Neuronal stem cell (in vitro differentiated cells): ENCODE results near the gene SARNP.

Source experiments
- DNase-seq: peaks from one replicate; pipeline ENCODE4 v3.0.0-alpha.2; 2013; ENCODE audit warnings: low spot score
- H2AFZ ChIP-seq: one replicate; pipeline ENCODE4 v1.6.1; 2013; ENCODE audit warnings: mild to moderate bottlenecking, low read length, inconsistent platforms
- H2AK5ac ChIP-seq: 2 replicates; pipeline ENCODE4 v1.6.1; 2013; ENCODE audit warnings: low read depth, mild to moderate bottlenecking, inconsistent platforms, low read length, moderate library complexity, mixed read lengths
- H2BK120ac ChIP-seq: 2 replicates; pipeline ENCODE4 v1.6.1; 2013; ENCODE audit warnings: low read depth, mild to moderate bottlenecking, inconsistent platforms, low read length, moderate library complexity, mixed read lengths
- H2BK12ac ChIP-seq: one replicate; pipeline ENCODE4 v1.6.1; 2013; ENCODE audit warnings: low read length, inconsistent platforms
- H2BK15ac ChIP-seq: 2 replicates; pipeline ENCODE4 v1.6.1; 2013; ENCODE audit warnings: mild to moderate bottlenecking, low read length, inconsistent platforms, mixed read lengths
- H2BK5ac ChIP-seq: one replicate; pipeline ENCODE4 v1.6.1; 2013; ENCODE audit warnings: inconsistent platforms, mild to moderate bottlenecking, low read length, moderate library complexity
- H3K14ac ChIP-seq: one replicate; pipeline ENCODE4 v1.6.1; 2013; ENCODE audit warnings: low read length, inconsistent platforms
- H3K18ac ChIP-seq: 2 replicates; pipeline ENCODE4 v1.6.1; 2013; ENCODE audit warnings: low read length, inconsistent platforms
- H3K23ac ChIP-seq: 2 replicates; pipeline ENCODE4 v1.6.1; 2013; ENCODE audit warnings: low read depth, mild to moderate bottlenecking, mixed read lengths, low read length, inconsistent platforms; ENCODE audit not compliant: poor library complexity
- H3K27ac ChIP-seq: replicated peaks from 3 replicates; pipeline ENCODE4 v1.5.1; 2013; ENCODE audit warnings: low read length, inconsistent platforms
- H3K27me3 ChIP-seq, 3 experiments: 2 replicates each; pipeline ENCODE4 v1.6.1; 2013; ENCODE audit warnings: low read length in 3 of 3, mild to moderate bottlenecking in 2 of 3, inconsistent platforms in 1 of 3, low read depth in 1 of 3, mixed read lengths in 1 of 3, moderate library complexity in 1 of 3; ENCODE audit not compliant: control insufficient read depth in 3 of 3, insufficient read depth in 3 of 3
- H3K36me3 ChIP-seq, 2 donors: replicated peaks in 1 of 2; 2 replicates each; pipeline ENCODE4 v1.6.1; 2013; ENCODE audit warnings: low read length in 2 of 2; ENCODE audit not compliant: control insufficient read depth in 2 of 2, insufficient read depth in 2 of 2
- H3K4ac ChIP-seq: 2 replicates; pipeline ENCODE4 v1.6.1; 2013; ENCODE audit warnings: inconsistent platforms, mild to moderate bottlenecking, low read length, moderate library complexity
- H3K4me1 ChIP-seq, 2 donors: 1 replicate in 1 of 2; 2 replicates in 1 of 2; pipeline ENCODE4 v1.6.1; 2013; ENCODE audit warnings: low read length in 2 of 2, low read depth in 1 of 2; ENCODE audit not compliant: control insufficient read depth in 2 of 2, insufficient read depth in 1 of 2
- H3K4me2 ChIP-seq: one replicate; pipeline ENCODE4 v1.6.1; 2013; ENCODE audit warnings: mild to moderate bottlenecking, low read length, inconsistent platforms; ENCODE audit not compliant: insufficient read depth, poor library complexity, severe bottlenecking
- H3K4me3 ChIP-seq, 2 donors: 2 replicates each; pipeline ENCODE4 v1.5.1; 2013; ENCODE audit warnings: low read length in 2 of 2, mild to moderate bottlenecking in 2 of 2, inconsistent platforms in 1 of 2, moderate library complexity in 1 of 2
- H3K79me1 ChIP-seq: one replicate; pipeline ENCODE4 v1.6.1; 2013; ENCODE audit warnings: low read depth, mild to moderate bottlenecking, inconsistent platforms, low read length, moderate library complexity
- H3K9ac ChIP-seq: one replicate; pipeline ENCODE4 v1.6.1; 2013; ENCODE audit warnings: mild to moderate bottlenecking, low read depth, low read length, inconsistent platforms; ENCODE audit not compliant: poor library complexity
- H3K9me3 ChIP-seq, 2 donors: replicated peaks in 1 of 2; 2 replicates each; pipeline versions ENCODE3 to v1.6.1; 2013; ENCODE audit warnings: low read length in 2 of 2, mild to moderate bottlenecking in 2 of 2, inconsistent platforms in 1 of 2, low read depth in 1 of 2, mixed read lengths in 1 of 2, moderate library complexity in 1 of 2; ENCODE audit not compliant: control insufficient read depth in 2 of 2, insufficient read depth in 1 of 2
- H4K8ac ChIP-seq: one replicate; pipeline ENCODE4 v1.6.1; 2013; ENCODE audit warnings: low read depth, mild to moderate bottlenecking, inconsistent platforms, low read length, moderate library complexity
- H4K91ac ChIP-seq: one replicate; pipeline ENCODE4 v1.6.1; 2013; ENCODE audit warnings: low read length, low read depth, mild to moderate bottlenecking, inconsistent platforms; ENCODE audit not compliant: poor library complexity
- WGBS, 2 donors: extraction: QIAGEN DNeasy Blood & Tissue Kit; methylation state at CpG; one replicate each; pipeline ENCODE4 v1.1.7; 2013; ENCODE audit warnings: missing lambda C conversion rate in 2 of 2, mixed read lengths in 1 of 2; ENCODE audit not compliant: insufficient read length in 2 of 2, insufficient replicate concordance in 1 of 2; ENCODE audit errors: extremely low coverage in 2 of 2; 5-methylcytosine and 5-hydroxymethylcytosine counted together

Gene SARNP

GRCh38 chr12:55728186-55728938 is 89.2 kb downstream of the SARNP start:
- Histone ChIP-seq H3K9me3 (peaks cover 0 to 1% of the 10 kb centered on the region in 2 donors), H2AK5ac (peak overlapping the region; percentile 95), H3K36me3 (peaks cover 27 to 40% of the 10 kb centered on the region in 2 donors), H2BK5ac (peak overlapping the region; percentile 69), H3K79me1 (peaks cover 18% of the 10 kb centered on the region), H2AFZ (peak overlapping the region; percentile 92), H3K27ac (peak overlapping the region; percentile 89), H3K4ac (no peak overlapping the region), H3K27me3 (no peaks in the 10 kb centered on the region), H2BK12ac (no peak overlapping the region), H3K4me3 (peak overlapping the region; percentile 59 to 92), H3K4me1 (peaks cover 14 to 18% of the 10 kb centered on the region in 2 donors), H4K91ac (no peak overlapping the region), H3K4me2 (peak overlapping the region; percentile 92), H3K18ac (peak overlapping the region; percentile 94), H2BK120ac (peak overlapping the region; percentile 61), H4K8ac (no peak overlapping the region), H3K23ac (peak overlapping the region; percentile 29), H3K9ac (peak overlapping the region; percentile 94), H2BK15ac (peak overlapping the region; percentile 32), H3K14ac (no peak overlapping the region)
- no peak for DNase-seq
- no CpG with 5 or more reads among the region's 61 CpGs for WGBS, 2 donors

GRCh38 chr12:55727643-55728185 is 89.8 kb downstream of the SARNP start:
- H3K79me1 ChIP-seq: peaks cover 18% of the 10 kb centered on the region
- H3K27me3 ChIP-seq: no peaks in the 10 kb centered on the region
- peaks cover 14 to 18% of the 10 kb centered on the region in 2 donors for H3K4me1 ChIP-seq
- H3K27ac ChIP-seq: peak overlapping the region; percentile 19
- H4K91ac ChIP-seq: no peak overlapping the region
- peak overlapping the region; percentile 92 for H3K4me2 ChIP-seq
- no peak overlapping the region for H3K4ac ChIP-seq
- H3K4me3 ChIP-seq: peak overlapping the region; percentile 59 to 92
- H3K18ac ChIP-seq: peak overlapping the region; percentile 94
- H3K23ac ChIP-seq: peak overlapping the region; percentile 11
- peak overlapping the region; percentile 32 for H2BK15ac ChIP-seq
- no peak for DNase-seq
- H3K9ac ChIP-seq: peak overlapping the region; percentile 94
- no peak overlapping the region for H2BK12ac ChIP-seq
- H2AK5ac ChIP-seq: peak overlapping the region; percentile 95
- H3K9me3 ChIP-seq: peaks cover 0 to 1% of the 10 kb centered on the region in 2 donors
- H2AFZ ChIP-seq: peak overlapping the region; percentile 92
- H4K8ac ChIP-seq: no peak overlapping the region
- H2BK5ac ChIP-seq: no peak overlapping the region
- H3K14ac ChIP-seq: peak overlapping the region; percentile 66
- no CpG with 5 or more reads among the region's 9 CpGs for WGBS, 2 donors
- H2BK120ac ChIP-seq: peak overlapping the region; percentile 61
- peaks cover 29 to 46% of the 10 kb centered on the region in 2 donors for H3K36me3 ChIP-seq

GRCh38 chr12:55726971-55727370 is 90.6 kb downstream of the SARNP start:
- peak overlapping the region; percentile 81 for H3K9ac ChIP-seq
- no peak overlapping the region for H2AFZ ChIP-seq
- peak overlapping the region; percentile 92 for H3K4me2 ChIP-seq
- H3K27ac ChIP-seq: no peak overlapping the region
- no peak overlapping the region for H3K18ac ChIP-seq
- peaks cover 14 to 18% of the 10 kb centered on the region in 2 donors for H3K4me1 ChIP-seq
- H2BK5ac ChIP-seq: no peak overlapping the region
- no peak overlapping the region for H4K91ac ChIP-seq
- H2BK15ac ChIP-seq: no peak overlapping the region
- H3K79me1 ChIP-seq: peaks cover 15% of the 10 kb centered on the region
- DNase-seq: no peak
- no peak overlapping the region for H3K23ac ChIP-seq
- no peaks in the 10 kb centered on the region for H3K27me3 ChIP-seq
- peak overlapping the region; percentile 64 for H2AK5ac ChIP-seq
- peaks cover 0 to 1% of the 10 kb centered on the region in 2 donors for H3K9me3 ChIP-seq
- H3K36me3 ChIP-seq: peaks cover 29 to 48% of the 10 kb centered on the region in 2 donors
- H2BK120ac ChIP-seq: no peak overlapping the region
- H3K4me3 ChIP-seq: peak overlapping the region; percentile 51 to 59
- WGBS, 2 donors: no CpG with 5 or more reads among the region's 10 CpGs
- no peak overlapping the region for H2BK12ac ChIP-seq
- H4K8ac ChIP-seq: no peak overlapping the region
- H3K14ac ChIP-seq: no peak overlapping the region
- H3K4ac ChIP-seq: no peak overlapping the region

DNA sequence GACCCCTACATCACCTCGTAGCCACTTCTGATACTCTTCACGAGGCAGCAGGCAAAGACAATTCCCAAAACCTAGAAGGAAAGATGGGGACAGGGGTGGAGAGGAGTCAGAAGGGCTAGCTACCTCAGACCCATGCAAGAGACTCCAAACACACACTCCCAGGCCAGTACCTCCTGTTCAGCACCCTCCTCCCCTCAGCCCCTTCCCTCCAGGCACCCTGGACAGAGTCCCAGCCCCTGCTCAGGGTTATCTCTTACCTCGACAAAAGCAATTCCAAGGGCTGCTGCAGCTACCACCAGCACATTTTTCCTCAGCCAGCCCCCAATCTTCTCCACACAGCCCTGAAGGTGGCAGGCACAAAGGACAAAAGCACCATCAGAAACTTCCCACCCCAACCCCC is 92.0 kb downstream of the SARNP start:
- Histone ChIP-seq H4K91ac (no peak overlapping the region), H3K27me3 (no peaks in the 10 kb centered on the region), H3K79me1 (peaks cover 15% of the 10 kb centered on the region), H4K8ac (no peak overlapping the region), H2BK5ac (no peak overlapping the region), H2BK120ac (no peak overlapping the region), H3K4ac (no peak overlapping the region), H2BK15ac (no peak overlapping the region), H2AK5ac (no peak overlapping the region), H2BK12ac (no peak overlapping the region), H3K4me3 (no peak overlapping the region), H3K4me2 (no peak overlapping the region), H3K36me3 (peaks cover 29 to 56% of the 10 kb centered on the region in 2 donors), H2AFZ (no peak overlapping the region), H3K9me3 (peaks cover 0 to 1% of the 10 kb centered on the region in 2 donors), H3K14ac (no peak overlapping the region), H3K4me1 (peaks cover 14 to 16% of the 10 kb centered on the region in 2 donors), H3K9ac (no peak overlapping the region), H3K23ac (no peak overlapping the region), H3K18ac (no peak overlapping the region), H3K27ac (no peak overlapping the region)
- no peak for DNase-seq
- WGBS, 2 donors: no CpG with 5 or more reads among the region's 3 CpGs
